GM23338 (cell line): ENCODE measurements around the gene DIAPH1. TPM values are rescaled to one million over a fixed set of nuclear protein-coding genes. Genes with fewer than 3 reads are reported as not detected.

Experiments
- ATAC-seq: fragments of 200-7000 bp; cut with Tn5 transposase; 3 replicates; pipeline ENCODE4 v1.9.1; 2020
- DNase-seq: peaks from one replicate; pipeline ENCODE4 v3.0.0-alpha.2; 2015; ENCODE audit warnings: low spot score
- H2AFZ ChIP-seq: fragments of 200-600 bp; sonication (generic); 2 replicates; pipeline ENCODE4 v1.8.0; 2016; ENCODE audit warnings: antibody characterized with exemption, mild to moderate bottlenecking, moderate library complexity
- H3F3A ChIP-seq: fragments of 200-600 bp; sonication (generic); replicated peaks from 2 replicates; pipeline ENCODE4 v1.8.0; 2017; ENCODE audit warnings: antibody characterized with exemption, mixed run types, low read depth
- H3K27ac ChIP-seq: fragments of 200-600 bp; sonication (generic); 2 replicates; pipeline ENCODE4 v1.6.1; 2016; ENCODE audit warnings: low read depth
- H3K27me3 ChIP-seq: fragments of 200-600 bp; sonication (generic); 2 replicates; pipeline ENCODE4 v1.8.0; 2016; ENCODE audit warnings: mild to moderate bottlenecking, mixed run types, moderate library complexity; ENCODE audit not compliant: insufficient read depth
- H3K36me3 ChIP-seq: fragments of 200-600 bp; sonication (generic); 2 replicates; pipeline ENCODE4 v1.8.0; 2016; ENCODE audit warnings: mild to moderate bottlenecking; ENCODE audit not compliant: insufficient read depth
- H3K4me1 ChIP-seq: fragments of 200-600 bp; sonication (generic); 2 replicates; pipeline ENCODE4 v1.8.0; 2016; ENCODE audit warnings: mild to moderate bottlenecking, moderate library complexity; ENCODE audit not compliant: insufficient read depth
- H3K4me2 ChIP-seq: fragments of 200-600 bp; sonication (generic); 2 replicates; pipeline ENCODE4 v1.7.1; 2017; ENCODE audit warnings: mixed run types
- H3K4me3 ChIP-seq: fragments of 200-600 bp; sonication (generic); 2 replicates; pipeline ENCODE4 v1.6.1; 2016; ENCODE audit warnings: mixed run types
- H3K79me2 ChIP-seq: fragments of 200-600 bp; sonication (generic); replicated peaks from 2 replicates; pipeline ENCODE4 v1.8.0; 2017; ENCODE audit warnings: mild to moderate bottlenecking; ENCODE audit not compliant: insufficient read depth
- H3K9me2 ChIP-seq: fragments of 200-600 bp; sonication (generic); 2 replicates; pipeline ENCODE4 v1.8.0; 2017; ENCODE audit not compliant: insufficient read depth
- H4K20me1 ChIP-seq: fragments of 200-600 bp; sonication (generic); replicated peaks from 2 replicates; pipeline ENCODE4 v1.8.0; 2017; ENCODE audit warnings: mild to moderate bottlenecking; ENCODE audit not compliant: insufficient read depth
- H3K27ac Mint-ChIP-seq: 2 replicates; pipeline ENCODE4 v1.8.0; 2020; ENCODE audit warnings: inconsistent platforms, mild to moderate bottlenecking, moderate library complexity, mixed read lengths
- H3K27me3 Mint-ChIP-seq: 3 replicates; pipeline ENCODE4 v1.8.0; 2022; ENCODE audit warnings: low read depth, mild to moderate bottlenecking, moderate library complexity, mixed read lengths, inconsistent platforms; ENCODE audit not compliant: insufficient read depth, poor library complexity
- H3K36me3 Mint-ChIP-seq: 3 replicates; pipeline ENCODE4 v1.8.0; 2021; ENCODE audit warnings: low read depth, mild to moderate bottlenecking, inconsistent platforms, moderate library complexity, mixed read lengths
- H3K4me1 Mint-ChIP-seq: 3 replicates; pipeline ENCODE4 v1.8.0; 2020; ENCODE audit warnings: mild to moderate bottlenecking, inconsistent platforms, mixed read lengths
- H3K4me3 Mint-ChIP-seq: 3 replicates; pipeline ENCODE4 v1.8.0; 2021; ENCODE audit warnings: moderate library complexity, mild to moderate bottlenecking, inconsistent platforms, mixed read lengths
- H3K9me3 Mint-ChIP-seq: 3 replicates; pipeline ENCODE4 v1.8.0; 2020; ENCODE audit warnings: moderate library complexity, mild to moderate bottlenecking, inconsistent platforms, mixed read lengths
- CREB1 ChIP-seq: fragments of 250-450 bp; sonication (Bioruptor Pico); IDR thresholded peaks from 2 replicates; pipeline ENCODE4 v1.5.0; 2020; ENCODE audit warnings: low read depth, mild to moderate bottlenecking, moderate library complexity
- CTCF ChIP-seq, 2 experiments: fragments of 200-600 bp in 1 of 2; sonication (generic) in 1 of 2; conservative IDR thresholded peaks; 2 replicates each; pipeline versions ENCODE4 v1.5.1 to v1.6.1; 2016 to 2017; ENCODE audit warnings: antibody characterized with exemption in 2 of 2, low read depth in 2 of 2, mild to moderate bottlenecking in 2 of 2, moderate library complexity in 1 of 2
- ETS1 ChIP-seq: IDR thresholded peaks from 2 replicates; pipeline ENCODE4 v1.6.1; 2016; ENCODE audit warnings: antibody characterized with exemption
- EZH2 ChIP-seq: fragments of 200-600 bp; sonication (generic); IDR thresholded peaks from one replicate; pipeline ENCODE4 v1.8.0; 2017; ENCODE audit warnings: antibody characterized with exemption, mild to moderate bottlenecking, low read depth; ENCODE audit not compliant: unreplicated experiment
- EZH2phosphoT487 ChIP-seq: fragments of 200-600 bp; sonication (generic); IDR thresholded peaks from one replicate; pipeline ENCODE4 v1.8.1; 2018; ENCODE audit warnings: antibody characterized with exemption; ENCODE audit not compliant: unreplicated experiment
- NANOG ChIP-seq: IDR thresholded peaks from 2 replicates; pipeline ENCODE4 v1.6.1; 2016; ENCODE audit warnings: antibody characterized with exemption, borderline replicate concordance
- REST ChIP-seq: IDR thresholded peaks from one replicate; pipeline ENCODE4 v1.6.1; 2018; ENCODE audit warnings: antibody characterized with exemption; ENCODE audit not compliant: unreplicated experiment
- ZNF114 ChIP-seq: fragments of 250-450 bp; sonication (Bioruptor Pico); IDR thresholded peaks from 2 replicates; pipeline ENCODE4 v1.5.0; 2020; ENCODE audit warnings: mild to moderate bottlenecking, moderate library complexity
- ZNF331 ChIP-seq: fragments of 250-450 bp; sonication (Bioruptor Pico); IDR thresholded peaks from 2 replicates; pipeline ENCODE4 v1.5.0; 2020; ENCODE audit warnings: low read depth, mild to moderate bottlenecking, moderate library complexity
- polyA plus RNA-seq: library from polyadenylated mRNA; unstranded; fragments of >200 nt; fragmentation: Nextera tagmentation; extraction: Ambion mirVana; gene quantifications from 2 replicates; pipeline ENCODE4 v1.2.1, GENCODE V29; 2016
- total RNA-seq: library from RNA; depleted of rRNA; stranded (reverse); fragments of >200 nt; shearing (Covaris generic); gene quantifications from 2 replicates; pipeline ENCODE4 v1.2.3, GENCODE V29; 2014

DIAPH1 gene
- total and polyA plus RNA-seq, 2 experiments from 2014 or later, result 42.9 to 104 TPM

GRCh38 chr5:141491323-141492167, 127.3 kb downstream of the DIAPH1 start:
- peak overlapping the region; percentile 77 for H3K4me3 Mint-ChIP-seq
- H3F3A ChIP-seq, result 0 out of 2 replicates have a peak, but pooled peaks cover 10% of the 10 kb centered on the region
- H3K9me2 ChIP-seq, result no peaks in the 10 kb centered on the region
- H4K20me1 ChIP-seq, result peaks cover 3% of the 10 kb centered on the region; the same call in 1 of the 2 replicates
- H2AFZ ChIP-seq, result peak overlapping the region; percentile 59
- H3K36me3 Mint-ChIP-seq, result peaks cover 15% of the 10 kb centered on the region
- no peak overlapping the region for H3K27ac ChIP-seq
- no peaks in the 10 kb centered on the region for H3K36me3 ChIP-seq
- H3K4me2 ChIP-seq, result peak overlapping the region; percentile 93
- peak; percentile 12; the same call in 1 of the 2 replicates for TF ChIP-seq CREB1
- TF ChIP-seq EZH2, result peak; percentile 64
- no peak for TF ChIP-seq NANOG
- peak; percentile 35 for TF ChIP-seq EZH2phosphoT487
- TF ChIP-seq CTCF (conservative IDR thresholded peaks at IDR 0.05; ENCODE audit: low read depth in 2 of 2), result peak; percentile 30 to 35
- TF ChIP-seq ETS1, result 0 out of 2 replicates have a peak, but pooled peaks have one; percentile 1
- no peak for TF ChIP-seq ZNF114 (CRISPR knock-in tag)
- H3K79me2 ChIP-seq, result no peaks in the 10 kb centered on the region
- no peaks in the 10 kb centered on the region for H3K9me3 Mint-ChIP-seq
- H3K27me3 ChIP-seq, result peaks cover 65% of the 10 kb centered on the region
- H3K4me1 Mint-ChIP-seq, result peaks cover 58% of the 10 kb centered on the region
- H3K27me3 Mint-ChIP-seq, result peaks cover 60% of the 10 kb centered on the region
- ATAC-seq, result peak; percentile 47
- H3K27ac Mint-ChIP-seq, result no peak overlapping the region
- DNase-seq, result peak; percentile 75
- peak overlapping the region; percentile 76 for H3K4me3 ChIP-seq
- H3K4me1 ChIP-seq, result peaks cover 41% of the 10 kb centered on the region

- Histone ChIP-seq H2AFZ (no peak overlapping the region), H3K9me2 (no peaks in the 10 kb centered on the region), H3K4me1 (peaks cover 33% of the 10 kb centered on the region), H3K27me3 (peaks cover 73% of the 10 kb centered on the region), H3K36me3 (no peaks in the 10 kb centered on the region), H4K20me1 (peaks cover 3% of the 10 kb centered on the region; the same call in 1 of the 2 replicates), H3K4me2 (peak overlapping the region; percentile 93), H3F3A (0 out of 2 replicates have a peak, but pooled peaks cover 10% of the 10 kb centered on the region), H3K4me3 (peak overlapping the region; percentile 76; the same call in 1 of the 2 replicates), H3K79me2 (no peaks in the 10 kb centered on the region), H3K27ac (no peak overlapping the region)
- H3K9me3 Mint-ChIP-seq, result no peaks in the 10 kb centered on the region
- H3K4me3 Mint-ChIP-seq, result no peak overlapping the region; the same call in 2 of the 3 replicates
- H3K27me3 Mint-ChIP-seq, result peaks cover 64% of the 10 kb centered on the region
- DNase-seq (no peak), ATAC-seq (no peak)
- H3K36me3 Mint-ChIP-seq, result peaks cover 17% of the 10 kb centered on the region
- no peak overlapping the region for H3K27ac Mint-ChIP-seq
- H3K4me1 Mint-ChIP-seq, result peaks cover 50% of the 10 kb centered on the region
- TF ChIP-seq REST, result no peak
- TF ChIP-seq CTCF (conservative IDR thresholded peaks at IDR 0.05; ENCODE audit: low read depth in 2 of 2), result no peak
- TF ChIP-seq ZNF331 (CRISPR knock-in tag), result no peak
- no peak for TF ChIP-seq ETS1
- TF ChIP-seq ZNF114 (CRISPR knock-in tag), result no peak
These were observed 128.0 kb downstream of the DIAPH1 start for GRCh38 chr5:141490771-141491170.
